K562 (cell line): ENCODE measurements around the gene NLGN4Y. TPM values are rescaled to one million over a fixed set of nuclear protein-coding genes. Genes with fewer than 3 reads are reported as not detected.

Experiments used
- ATAC-seq: fragments of 200-7000 bp; cut with Tn5 transposase; 3 replicates; pipeline ENCODE4 v1.9.1; 2020; ENCODE audit warnings: moderate library complexity
- BruUV-seq: library from RNA; stranded (reverse); fragments of 400-500 nt; replicated peaks from 2 replicates; lab custom pipeline; 2021; lab: Mats Ljungman, UMichigan
- CTCF ChIA-PET: fragments of 300-600 bp; formaldehyde crosslinking; extraction: SDS; loops from one replicate; lab custom pipeline; 2021; ENCODE audit warnings: low intra/inter-chr PET ratio; lab: Yijun Ruan, JAX
- POLR2A ChIA-PET: fragments of 300-600, 350-650 bp; sonication (Branson Sonifier 250); formaldehyde crosslinking; extraction: SDS; loops from one replicate; lab custom pipeline; 2021; ENCODE audit warnings: antibody characterized with exemption, inconsistent platforms; lab: Yijun Ruan, JAX
- DNase-seq, 4 experiments: peaks; one replicate each; pipeline versions ENCODE4 v3.0.0 to v3.0.0-alpha.2; 2011 to 2018; ENCODE audit warnings: low spot score in 3 of 4, mixed read lengths in 3 of 4; ENCODE audit errors: extremely low read depth in 1 of 4
- FAIRE-seq: peaks from 2 replicates; lab custom pipeline; 2011; peaks lifted over from hg19 to GRCh38; lab: Jason Lieb, UNC
- H2AFZ ChIP-seq: 2 replicates; pipeline ENCODE4 v1.6.0; 2011; ENCODE audit warnings: low read depth, low read length, control low read depth, inconsistent platforms
- H3K27ac ChIP-seq: fragments of 200-600 bp; 3 replicates; pipeline ENCODE4 v1.8.0; 2011; ENCODE audit warnings: low read depth, mild to moderate bottlenecking, control low read depth, inconsistent platforms, low read length, moderate library complexity, mixed read lengths; ENCODE audit errors: extremely low read depth
- H3K27me3 ChIP-seq, 2 experiments: fragments of 300-600 bp in 1 of 2; 2 replicates in 1 of 2; 3 replicates in 1 of 2; pipeline versions ENCODE4 v1.6.0 to v1.8.0; 2011; ENCODE audit warnings: inconsistent platforms in 2 of 2, low read length in 2 of 2, mild to moderate bottlenecking in 1 of 2, mixed read lengths in 1 of 2, moderate library complexity in 1 of 2; ENCODE audit not compliant: control insufficient read depth in 2 of 2, insufficient read depth in 2 of 2
- H3K36me3 ChIP-seq: fragments of 300-600 bp; 3 replicates; pipeline ENCODE4 v1.8.0; 2011; ENCODE audit warnings: mild to moderate bottlenecking, low read length, inconsistent platforms; ENCODE audit not compliant: control insufficient read depth, insufficient read depth
- H3K4me1 ChIP-seq, 2 experiments: fragments of 200-600 bp in 1 of 2; replicated peaks in 1 of 2; 2 replicates in 1 of 2; 3 replicates in 1 of 2; pipeline versions ENCODE4 v1.5.1 to v1.8.0; 2011; ENCODE audit warnings: inconsistent platforms in 2 of 2, low read length in 2 of 2, mild to moderate bottlenecking in 1 of 2, mixed read lengths in 1 of 2, moderate library complexity in 1 of 2; ENCODE audit not compliant: control insufficient read depth in 2 of 2, insufficient read depth in 2 of 2
- H3K4me2 ChIP-seq: 2 replicates; pipeline ENCODE4 v1.6.1; 2011; ENCODE audit warnings: low read length, control low read depth, inconsistent platforms, mixed read lengths; ENCODE audit not compliant: insufficient read depth
- H3K4me3 ChIP-seq: fragments of 200-600 bp; sonication (generic), shearing (Covaris generic); 2 replicates; pipeline ENCODE4 v1.5.1; 2016; ENCODE audit warnings: control low read depth, inconsistent platforms
- H3K79me2 ChIP-seq: fragments of 200-600 bp; 3 replicates; pipeline ENCODE4 v1.8.0; 2011; ENCODE audit warnings: low read length, inconsistent platforms; ENCODE audit not compliant: control insufficient read depth, insufficient read depth
- H3K9ac ChIP-seq, 2 experiments: 2 replicates each; pipeline versions ENCODE4 v1.6.0 to v1.6.1; 2011; ENCODE audit warnings: low read depth in 2 of 2, low read length in 2 of 2, control low read depth in 1 of 2, inconsistent platforms in 1 of 2, mild to moderate bottlenecking in 1 of 2, mixed read lengths in 1 of 2; ENCODE audit not compliant: insufficient read depth in 1 of 2
- H3K9me1 ChIP-seq: one replicate; pipeline ENCODE4 v1.6.0; 2011; ENCODE audit warnings: inconsistent platforms, mild to moderate bottlenecking, low read length, moderate library complexity; ENCODE audit not compliant: control insufficient read depth, insufficient read depth
- H3K9me3 ChIP-seq: replicated peaks from 2 replicates; pipeline ENCODE4 v1.5.1; 2011; ENCODE audit warnings: low read depth, low read length, inconsistent platforms; ENCODE audit not compliant: control insufficient read depth, insufficient read depth
- H4K20me1 ChIP-seq: replicated peaks from 2 replicates; pipeline ENCODE4 v1.6.1; 2011; ENCODE audit warnings: low read length, inconsistent platforms, mixed read lengths; ENCODE audit not compliant: control insufficient read depth, insufficient read depth
- CCNT2 ChIP-seq: IDR thresholded peaks from 2 replicates; pipeline ENCODE4 v1.6.1; 2011; ENCODE audit warnings: borderline replicate concordance, low read depth, mild to moderate bottlenecking, moderate library complexity, mixed read lengths, low read length; ENCODE audit not compliant: insufficient read length; ENCODE audit errors: extremely low read depth
- E2F3 ChIP-seq: fragments of 250-450 bp; sonication (Bioruptor Pico); IDR thresholded peaks from 2 replicates; pipeline ENCODE4 v1.4.0; 2020; ENCODE audit warnings: mild to moderate bottlenecking
- HDAC2 ChIP-seq: fragments of 450-650 bp; IDR thresholded peaks from 2 replicates; pipeline ENCODE4 v1.6.1; 2016; ENCODE audit warnings: mild to moderate bottlenecking
- KLF1 ChIP-seq: fragments of 450-650 bp; IDR thresholded peaks from 2 replicates; pipeline ENCODE4 v1.6.1; 2016; ENCODE audit warnings: missing genetic modification characterization, missing compliant biosample characterization
- KLF10 ChIP-seq: fragments of 250-450 bp; sonication (Bioruptor Pico); IDR thresholded peaks from 2 replicates; pipeline ENCODE4 v1.6.1; 2021; ENCODE audit warnings: matching md5 sums
- KLF6 ChIP-seq: fragments of 250-450 bp; sonication (Bioruptor Pico); IDR thresholded peaks from 2 replicates; pipeline ENCODE4 v1.4.0; 2020; ENCODE audit warnings: mild to moderate bottlenecking, moderate library complexity, borderline replicate concordance
- PTBP1 ChIP-seq: fragments of 200-400 bp; formaldehyde crosslinking; IDR thresholded peaks from 2 replicates; pipeline ENCODE4 v1.6.1; 2017; ENCODE audit warnings: low read depth, low read length
- SNRNP70 ChIP-seq: fragments of 200-400 bp; formaldehyde crosslinking; optimal IDR thresholded peaks from 2 replicates; pipeline ENCODE3; 2017; ENCODE audit warnings: low read depth, low read length
- SRSF9 ChIP-seq: fragments of 200-400 bp; formaldehyde crosslinking; IDR thresholded peaks from 2 replicates; pipeline ENCODE4 v1.6.1; 2017; ENCODE audit warnings: low read depth, low read length, borderline replicate concordance
- WHSC1 ChIP-seq: IDR thresholded peaks from one replicate; pipeline ENCODE4 v1.6.1; 2012; ENCODE audit warnings: low read length, control low read depth, inconsistent platforms
- ZBTB17 ChIP-seq: fragments of 450-650 bp; formaldehyde crosslinking; IDR thresholded peaks from 2 replicates; pipeline ENCODE4 v1.4.0; 2020; ENCODE audit warnings: mild to moderate bottlenecking
- ZNF239 ChIP-seq: fragments of 250-450 bp; sonication (Bioruptor Pico); IDR thresholded peaks from 2 replicates; pipeline ENCODE4 v1.4.0; 2020; ENCODE audit warnings: mild to moderate bottlenecking
- ZNF75A ChIP-seq: fragments of 450-650 bp; formaldehyde crosslinking; IDR thresholded peaks from 2 replicates; pipeline ENCODE4 v1.4.0; 2020; ENCODE audit warnings: mild to moderate bottlenecking
- ZNF780A ChIP-seq: fragments of 250-450 bp; sonication (Bioruptor Pico); IDR thresholded peaks from 2 replicates; pipeline ENCODE4 v1.5.0; 2021; ENCODE audit warnings: mild to moderate bottlenecking
- WGBS: fragments of 100-300 bp; shearing (Covaris generic); methylation state at CpG from one replicate; pipeline ENCODE4 v1.1.6; 2016; ENCODE audit warnings: low coverage, mixed read lengths; ENCODE audit not compliant: insufficient coverage; ENCODE audit errors: missing lambda C conversion rate; 5-methylcytosine and 5-hydroxymethylcytosine counted together
- in situ Hi-C: fragments of 300-500 bp; cut with MboI; formaldehyde crosslinking; loops from 4 replicates; pipeline ENCODE4 v1.15.0; 2018; ENCODE audit warnings: inconsistent platforms, mixed read lengths
- intact Hi-C: fragments of 100-400 bp; cut with micrococcal nuclease; formaldehyde crosslinking; loops from 2 replicates; pipeline ENCODE4 v1.14.2; 2022
- polyA plus RNA-seq, 8 experiments: library from polyadenylated mRNA; depleted of rRNA in 4 of 8; stranded (reverse) in 5 of 8; unstranded in 3 of 8; fragments of >200 nt; fragmentation: Nextera tagmentation in 2 of 8; fragmentation: Illumina TruSeq in 1 of 8; extraction: Ambion mirVana in 2 of 8; extraction: Trizol in 1 of 8; gene quantifications; 2 replicates each; pipeline versions ENCODE4 v1.2.1 to v1.2.3, GENCODE V29; 2011 to 2014; ENCODE audit warnings: inconsistent platforms in 1 of 8, missing spikeins in 1 of 8
- total RNA-seq, 7 experiments: library from RNA; depleted of rRNA in 6 of 7; stranded (reverse); fragments of >200 nt in 6 of 7; fragmentation: Illumina TruSeq in 2 of 7; extraction: Trizol in 2 of 7; gene quantifications; 2 replicates each; pipeline versions ENCODE4 v1.2.1 to v1.2.3, GENCODE V29; 2011 to 2021; ENCODE audit warnings: low replicate concordance in 1 of 7

NLGN4Y gene
- total and polyA plus RNA-seq, 9 of the 15 experiments (the other 6 are each of a cell fraction or from before 2014, with no cell fraction given): not detected

DNA sequence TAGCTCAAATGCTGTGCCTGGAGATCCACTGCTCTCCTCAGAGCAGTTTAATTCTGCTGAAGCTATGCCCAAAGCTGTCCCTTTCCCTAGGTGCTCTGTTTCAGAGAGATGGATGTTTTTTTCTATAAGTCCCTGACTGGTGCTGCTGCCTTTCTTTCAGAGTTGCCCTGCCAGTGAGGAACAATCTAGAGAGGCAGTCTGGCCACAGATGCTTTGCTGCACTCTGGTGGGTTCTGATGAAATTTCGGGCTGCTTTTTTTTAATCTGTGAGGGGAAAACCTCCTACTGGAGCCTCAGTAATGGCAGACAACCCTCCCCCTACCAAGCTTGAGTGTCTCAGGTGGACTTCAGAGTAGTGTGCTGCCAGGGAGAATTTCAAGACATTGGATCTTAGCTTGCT lies 93.3 kb downstream of the NLGN4Y start:
- no CpG with 5 or more reads among the region's 1 CpG for WGBS
- Histone ChIP-seq H3K4me1 (no peaks in the 10 kb centered on the region), H3K9me1 (no peaks in the 10 kb centered on the region), H3K36me3 (no peaks in the 10 kb centered on the region), H2AFZ (no peak overlapping the region), H3K9me3 (no peaks in the 10 kb centered on the region), H3K4me3 (no peak overlapping the region), H3K27ac (no peak overlapping the region), H3K27me3 (no peaks in the 10 kb centered on the region), H3K9ac (no peak overlapping the region), H3K79me2 (no peaks in the 10 kb centered on the region), H4K20me1 (no peaks in the 10 kb centered on the region), H3K4me2 (no peak overlapping the region)
- no TSS peak for BruUV-seq
- CTCF ChIA-PET: no interaction called here
- POLR2A ChIA-PET: no interaction called here
- in situ Hi-C loops: no loop called here
- no peak for ATAC-seq
- TF ChIP-seq ZNF75A (no peak), E2F3 (CRISPR knock-in tag) (no peak), CCNT2 (no peak), SRSF9 (no peak), ZBTB17 (no peak), ZNF780A (CRISPR knock-in tag) (no peak), KLF1 (tag) (no peak), ZNF239 (CRISPR knock-in tag) (no peak), HDAC2 (no peak), KLF6 (no peak), SNRNP70 (no peak), KLF10 (CRISPR knock-in tag) (no peak), WHSC1 (no peak), PTBP1 (no peak)
- intact Hi-C loops: no loop called here
- DNase-seq: no peak
- no peak for FAIRE-seq
